Prostate gland (tissue), 2 donors: ENCODE data around the gene PRDM16. TPM values are rescaled to one million over a fixed set of nuclear protein-coding genes. Genes with fewer than 3 reads are reported as not detected.

Experiments
- DNase-seq: peaks from one replicate; pipeline ENCODE4 v3.0.0-alpha.2; 2019; ENCODE audit warnings: low spot score
- H3K27ac ChIP-seq, 2 donors: fragments of 200-600 bp; sonication (generic); 2 replicates each; pipeline ENCODE4 v1.5.1; 2017 to 2019
- H3K27me3 ChIP-seq: fragments of 200-600 bp; sonication (generic); replicated peaks from 2 replicates; pipeline ENCODE4 v1.5.1; 2019; ENCODE audit not compliant: insufficient read depth
- H3K36me3 ChIP-seq, 2 donors: fragments of 200-600 bp; sonication (generic); 1 replicate in 1 of 2; 2 replicates in 1 of 2; pipeline versions ENCODE4 v1.5.1 to v1.8.1; 2017 to 2019
- H3K4me1 ChIP-seq: fragments of 200-600 bp; sonication (generic); replicated peaks from 2 replicates; pipeline ENCODE4 v1.5.1; 2019
- H3K4me3 ChIP-seq, 2 donors: fragments of 200-600 bp; sonication (generic); 2 replicates each; pipeline ENCODE4 v1.5.1; 2017 to 2019
- H3K9me3 ChIP-seq: fragments of 200-600 bp; sonication (generic); 2 replicates; pipeline ENCODE4 v1.5.1; 2017
- POLR2A ChIP-seq: fragments of 450-650 bp; IDR thresholded peaks from one replicate; pipeline ENCODE4 v1.6.1; 2016; ENCODE audit warnings: antibody characterized with exemption, mild to moderate bottlenecking
- POLR2AphosphoS5 ChIP-seq: sonication (generic); formaldehyde crosslinking; IDR thresholded peaks from one replicate; pipeline ENCODE4 v1.6.1; 2017; ENCODE audit warnings: antibody characterized with exemption
- WGBS: methylation state at CpG from one replicate; pipeline ENCODE4 v1.1.5; 2018; 5-methylcytosine and 5-hydroxymethylcytosine counted together
- intact Hi-C: fragments of 100-400 bp; cut with DNase I; formaldehyde crosslinking; loops from one replicate; pipeline ENCODE4 v1.14.2; 2022
- total RNA-seq, 2 donors: library from RNA; depleted of rRNA; stranded (reverse); fragments of >200 nt; gene quantifications; one replicate each; pipeline ENCODE4 v1.1.0, GENCODE V29; 2016
- TF ChIP-seq, protein P1 (sequence below), 4 experiments: fragments of 200-600 bp in 2 of 4; fragments of 450-650 bp in 2 of 4; sonication (generic) in 2 of 4; IDR thresholded peaks; 1 replicate in 3 of 4; 2 replicates in 1 of 4; pipeline ENCODE4 v1.5.1; 2016 to 2019; ENCODE audit warnings: antibody characterized with exemption in 4 of 4, mild to moderate bottlenecking in 2 of 4, moderate library complexity in 2 of 4

PRDM16 gene
- total RNA-seq, 2 donors from 2014 or later = 0.23 to 6.5 TPM

DNA sequence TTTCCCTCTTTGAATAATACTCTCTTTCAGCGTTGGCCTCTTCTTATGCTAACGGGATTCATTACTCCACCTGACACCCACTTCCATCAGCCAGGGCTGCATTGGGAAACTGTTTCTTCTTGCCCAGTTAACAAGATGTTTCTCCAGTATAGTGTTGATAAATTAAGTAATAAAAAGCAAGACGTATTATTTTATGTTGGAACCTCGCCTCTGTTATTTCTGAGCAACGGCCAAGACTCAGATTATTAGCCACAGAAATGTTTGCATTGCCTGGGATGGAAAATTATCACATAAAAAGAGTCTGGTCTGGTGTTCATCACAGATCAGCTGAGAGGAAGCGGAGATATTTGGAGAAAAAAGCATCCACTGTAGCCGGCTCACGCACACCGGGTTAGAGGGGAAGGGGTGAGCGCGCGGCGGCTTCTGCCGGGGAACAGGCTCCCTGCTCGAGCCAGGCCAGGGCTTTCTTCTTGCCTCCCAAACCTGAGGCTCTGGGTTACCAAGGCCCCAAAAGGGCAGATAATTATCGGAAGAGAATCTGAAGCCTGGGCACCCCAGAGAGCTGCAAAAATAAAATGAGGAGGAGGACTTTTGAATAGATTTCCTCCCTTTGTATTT is 189.5 kb downstream of the PRDM16 start:
- DNase-seq = no peak
- intact Hi-C loops = no loop called here
- TF ChIP-seq POLR2AphosphoS5 (no peak), POLR2A (no peak)
- TF ChIP-seq, protein P1, sequence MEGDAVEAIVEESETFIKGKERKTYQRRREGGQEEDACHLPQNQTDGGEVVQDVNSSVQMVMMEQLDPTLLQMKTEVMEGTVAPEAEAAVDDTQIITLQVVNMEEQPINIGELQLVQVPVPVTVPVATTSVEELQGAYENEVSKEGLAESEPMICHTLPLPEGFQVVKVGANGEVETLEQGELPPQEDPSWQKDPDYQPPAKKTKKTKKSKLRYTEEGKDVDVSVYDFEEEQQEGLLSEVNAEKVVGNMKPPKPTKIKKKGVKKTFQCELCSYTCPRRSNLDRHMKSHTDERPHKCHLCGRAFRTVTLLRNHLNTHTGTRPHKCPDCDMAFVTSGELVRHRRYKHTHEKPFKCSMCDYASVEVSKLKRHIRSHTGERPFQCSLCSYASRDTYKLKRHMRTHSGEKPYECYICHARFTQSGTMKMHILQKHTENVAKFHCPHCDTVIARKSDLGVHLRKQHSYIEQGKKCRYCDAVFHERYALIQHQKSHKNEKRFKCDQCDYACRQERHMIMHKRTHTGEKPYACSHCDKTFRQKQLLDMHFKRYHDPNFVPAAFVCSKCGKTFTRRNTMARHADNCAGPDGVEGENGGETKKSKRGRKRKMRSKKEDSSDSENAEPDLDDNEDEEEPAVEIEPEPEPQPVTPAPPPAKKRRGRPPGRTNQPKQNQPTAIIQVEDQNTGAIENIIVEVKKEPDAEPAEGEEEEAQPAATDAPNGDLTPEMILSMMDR (IDR thresholded peaks at IDR 0.05) = no peak
- peaks cover 14% of the 10 kb centered on the region for H3K27me3 ChIP-seq
- H3K27ac ChIP-seq = no peak overlapping the region
- no peak overlapping the region for H3K4me3 ChIP-seq
- H3K4me1 ChIP-seq = no peaks in the 10 kb centered on the region
- WGBS = 37% methylated on average over 16 of the region's 16 CpGs
- no peaks in the 10 kb centered on the region for H3K36me3 ChIP-seq
- H3K9me3 ChIP-seq = no peaks in the 10 kb centered on the region

DNA sequence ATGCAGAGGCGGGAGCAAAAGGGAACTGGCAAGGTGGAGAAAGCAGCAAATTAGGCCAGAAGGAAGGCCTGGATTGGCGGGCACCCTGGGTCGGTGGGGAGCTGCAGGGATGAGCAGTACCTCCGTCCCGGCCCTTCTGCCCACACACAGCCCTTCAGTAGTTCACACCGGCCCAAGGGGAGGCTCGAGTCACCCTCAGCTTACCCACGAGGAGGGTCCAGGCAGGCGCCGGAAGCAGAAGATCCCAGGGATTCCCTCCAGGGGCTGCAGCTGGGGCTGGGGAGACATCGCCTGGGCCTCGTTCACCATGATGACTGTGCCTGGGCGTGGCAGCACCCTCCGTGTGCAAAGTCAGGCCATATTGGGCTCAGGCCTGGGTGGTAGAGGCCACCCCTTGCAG is 190.0 kb downstream of the PRDM16 start:
- no peak overlapping the region for H3K27ac ChIP-seq
- DNase-seq = no peak
- peaks cover 17% of the 10 kb centered on the region for H3K27me3 ChIP-seq
- no peak overlapping the region for H3K4me3 ChIP-seq
- no peaks in the 10 kb centered on the region for H3K36me3 ChIP-seq
- H3K4me1 ChIP-seq = no peaks in the 10 kb centered on the region
- 77% methylated on average over 14 of the region's 14 CpGs for WGBS
- intact Hi-C loops = no loop called here
- TF ChIP-seq POLR2A = no peak
- TF ChIP-seq, protein P1 (IDR thresholded peaks at IDR 0.05) = no peak
- TF ChIP-seq POLR2AphosphoS5 = no peak
- no peaks in the 10 kb centered on the region for H3K9me3 ChIP-seq

DNA sequence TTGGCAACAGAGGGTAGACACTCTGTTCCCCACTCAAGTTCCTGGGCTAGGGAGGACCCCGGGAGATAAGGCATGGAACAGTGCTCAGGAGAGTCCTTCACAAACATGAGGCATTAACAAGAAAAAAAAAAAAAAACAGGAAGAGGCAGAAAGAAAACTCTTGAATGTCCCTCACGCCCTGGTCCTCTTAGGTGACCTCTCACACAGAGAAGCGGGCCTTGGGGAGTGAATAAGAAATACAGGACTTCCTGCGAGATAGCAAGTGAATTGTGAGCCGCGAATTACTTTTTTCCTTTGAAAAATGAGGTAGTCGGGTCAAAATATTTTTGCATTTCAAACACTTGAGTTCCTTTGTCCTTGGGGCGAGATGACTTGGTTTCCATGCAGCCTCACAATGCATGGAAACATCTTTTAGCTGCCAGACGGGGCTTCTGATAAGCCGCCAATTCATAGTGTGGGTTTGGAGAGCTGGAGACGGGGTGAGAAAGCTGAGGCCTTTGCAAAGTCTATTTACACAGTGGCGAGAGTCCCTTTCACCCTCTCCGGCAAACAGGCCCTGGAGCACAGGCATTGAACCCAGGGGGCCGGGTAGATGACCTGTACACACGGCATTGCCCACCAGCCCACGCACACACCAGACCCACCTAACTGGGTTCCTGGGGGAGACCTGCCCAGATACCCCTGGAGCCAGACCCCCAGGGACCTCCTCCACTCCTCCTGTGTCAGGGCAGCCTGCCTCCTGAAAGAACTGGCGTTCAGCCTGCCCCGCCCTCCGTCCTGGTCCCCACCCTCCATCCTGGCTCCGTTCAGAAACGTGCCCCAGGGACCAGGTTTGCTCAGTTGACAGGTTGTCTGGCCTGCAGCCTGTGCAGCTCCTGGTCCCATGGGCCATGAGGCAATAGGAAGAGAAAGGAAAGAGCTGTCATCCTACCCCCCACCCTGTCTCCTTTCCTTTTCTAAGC is 192.3 kb downstream of the PRDM16 start:
- intact Hi-C loops = no loop called here
- TF ChIP-seq, protein P1 (IDR thresholded peaks at IDR 0.05) = no peak
- TF ChIP-seq POLR2AphosphoS5 = no peak
- TF ChIP-seq POLR2A = no peak
- no peaks in the 10 kb centered on the region for H3K9me3 ChIP-seq
- H3K4me3 ChIP-seq = no peak overlapping the region
- no peak overlapping the region for H3K27ac ChIP-seq
- 54% methylated on average over 21 of the region's 21 CpGs for WGBS
- peaks cover 17% of the 10 kb centered on the region for H3K27me3 ChIP-seq
- no peak for DNase-seq
- H3K36me3 ChIP-seq = no peaks in the 10 kb centered on the region
- H3K4me1 ChIP-seq = no peaks in the 10 kb centered on the region

DNA sequence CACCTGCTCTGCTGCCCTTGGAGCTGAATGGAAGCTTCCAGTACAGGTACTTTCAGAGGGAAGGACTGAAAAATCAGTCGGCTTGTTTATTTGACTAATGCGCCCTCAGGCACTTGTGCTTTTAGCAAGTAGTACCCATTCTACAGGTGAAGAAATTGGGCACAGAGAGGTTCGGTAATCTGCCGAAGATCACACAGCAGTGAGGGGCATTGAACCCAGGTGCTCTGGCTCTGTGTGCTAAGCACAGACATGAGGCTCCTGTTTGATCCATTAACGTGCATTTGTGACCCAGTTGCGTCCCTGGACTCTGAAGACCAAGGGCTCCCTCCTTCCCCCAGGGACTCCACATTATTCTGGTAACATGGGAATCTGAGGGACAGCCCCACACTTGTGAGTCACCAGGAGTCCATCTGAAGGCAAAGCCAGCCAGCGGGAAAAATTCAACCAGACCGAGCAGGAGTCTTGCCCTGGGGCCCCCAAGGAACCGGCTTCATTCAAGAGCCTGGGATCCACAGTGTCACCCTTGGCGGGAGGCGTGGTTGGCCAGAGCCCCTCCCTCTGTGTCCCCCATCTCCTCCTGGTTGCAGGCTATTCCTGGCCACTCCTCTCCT is 193.1 kb downstream of the PRDM16 start:
- Histone ChIP-seq H3K27ac (no peak overlapping the region), H3K9me3 (no peaks in the 10 kb centered on the region), H3K36me3 (no peaks in the 10 kb centered on the region), H3K27me3 (peaks cover 17% of the 10 kb centered on the region), H3K4me3 (no peak overlapping the region), H3K4me1 (no peaks in the 10 kb centered on the region)
- no peak for DNase-seq
- TF ChIP-seq POLR2A (no peak), POLR2AphosphoS5 (no peak)
- TF ChIP-seq, protein P1 (IDR thresholded peaks at IDR 0.05) = no peak
- WGBS = 70% methylated on average over 11 of the region's 11 CpGs
- intact Hi-C loops = no loop called here
